ENCODE results near the gene HOXD1. TPM values are rescaled to one million over a fixed set of nuclear protein-coding genes. Genes with fewer than 3 reads are reported as not detected.

HOXD1 gene
- total RNA-seq, 2 experiments from 2014 or later: not detected

DNA sequence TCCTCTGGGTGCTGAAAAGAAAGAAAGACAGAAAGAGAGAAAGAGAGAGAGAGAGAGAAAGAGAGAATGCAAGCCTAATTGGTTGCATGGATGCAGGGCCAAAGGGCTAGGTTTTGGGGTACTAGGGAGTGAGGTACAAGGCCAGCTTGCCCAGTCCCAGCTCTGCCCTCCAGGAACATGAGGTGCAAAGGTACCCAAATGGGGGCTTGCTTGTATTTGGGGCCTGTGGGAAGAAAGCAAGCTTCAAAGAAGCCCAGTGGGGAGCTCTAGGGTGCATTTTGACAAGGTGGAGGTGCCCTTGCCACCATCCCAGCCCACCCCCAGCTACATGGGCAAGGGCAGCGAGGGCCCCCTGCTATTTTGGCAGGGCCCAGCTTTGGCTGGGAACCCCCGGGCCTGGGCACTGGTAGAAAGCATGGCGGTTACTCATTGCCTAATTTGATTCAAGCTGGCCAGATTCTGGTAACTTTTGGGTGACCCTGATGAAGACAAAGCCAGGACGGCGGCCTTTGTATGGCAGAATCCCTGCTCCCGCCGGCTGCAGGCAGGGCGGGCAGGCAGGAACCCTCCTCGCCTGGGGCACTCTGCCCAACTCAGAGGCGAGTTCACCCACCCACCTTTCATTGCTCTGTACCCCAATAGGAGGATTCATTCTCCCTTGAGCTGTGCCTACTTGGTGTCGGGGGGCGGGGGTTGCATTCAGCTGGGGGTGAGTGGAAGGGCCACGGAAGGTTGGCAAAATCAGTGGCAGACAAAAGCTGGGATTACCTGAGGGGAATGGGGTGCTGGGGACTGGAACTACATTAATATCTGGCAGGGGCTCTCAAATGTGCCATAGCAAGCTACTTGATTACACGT lies 37.7 kb upstream of the HOXD1 start:
- Mint-ChIP-seq H3K4me3 (no peak overlapping the region), H3K27ac (no peak overlapping the region), H3K27me3 (peaks cover 83% of the 10 kb centered on the region), H3K36me3 (ENCODE audit: low read depth) (no peaks in the 10 kb centered on the region), H3K4me1 (ENCODE audit: low read depth) (peaks cover 7% of the 10 kb centered on the region), H3K9me3 (no peaks in the 10 kb centered on the region)
- DNase-seq (no peak), ATAC-seq (no peak)
- intact Hi-C loops (cut with micrococcal nuclease): no loop called here
- ChIA-PET POLR2A (interaction anchor here (0.7 kb wide), 1 partner anchor 77 kb away, joined by 3 read pairs; no protein-coding TSS in a partner anchor), CTCF (interaction anchor here (0.8 to 2.7 kb wide), 5 partner anchors 10 to 402 kb away, joined by 3 to 17 read pairs (median 4); no protein-coding TSS in a partner anchor)
- TF ChIP-seq, protein P1, sequence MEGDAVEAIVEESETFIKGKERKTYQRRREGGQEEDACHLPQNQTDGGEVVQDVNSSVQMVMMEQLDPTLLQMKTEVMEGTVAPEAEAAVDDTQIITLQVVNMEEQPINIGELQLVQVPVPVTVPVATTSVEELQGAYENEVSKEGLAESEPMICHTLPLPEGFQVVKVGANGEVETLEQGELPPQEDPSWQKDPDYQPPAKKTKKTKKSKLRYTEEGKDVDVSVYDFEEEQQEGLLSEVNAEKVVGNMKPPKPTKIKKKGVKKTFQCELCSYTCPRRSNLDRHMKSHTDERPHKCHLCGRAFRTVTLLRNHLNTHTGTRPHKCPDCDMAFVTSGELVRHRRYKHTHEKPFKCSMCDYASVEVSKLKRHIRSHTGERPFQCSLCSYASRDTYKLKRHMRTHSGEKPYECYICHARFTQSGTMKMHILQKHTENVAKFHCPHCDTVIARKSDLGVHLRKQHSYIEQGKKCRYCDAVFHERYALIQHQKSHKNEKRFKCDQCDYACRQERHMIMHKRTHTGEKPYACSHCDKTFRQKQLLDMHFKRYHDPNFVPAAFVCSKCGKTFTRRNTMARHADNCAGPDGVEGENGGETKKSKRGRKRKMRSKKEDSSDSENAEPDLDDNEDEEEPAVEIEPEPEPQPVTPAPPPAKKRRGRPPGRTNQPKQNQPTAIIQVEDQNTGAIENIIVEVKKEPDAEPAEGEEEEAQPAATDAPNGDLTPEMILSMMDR (IDR thresholded peaks at IDR 0.05): no peak

DNA sequence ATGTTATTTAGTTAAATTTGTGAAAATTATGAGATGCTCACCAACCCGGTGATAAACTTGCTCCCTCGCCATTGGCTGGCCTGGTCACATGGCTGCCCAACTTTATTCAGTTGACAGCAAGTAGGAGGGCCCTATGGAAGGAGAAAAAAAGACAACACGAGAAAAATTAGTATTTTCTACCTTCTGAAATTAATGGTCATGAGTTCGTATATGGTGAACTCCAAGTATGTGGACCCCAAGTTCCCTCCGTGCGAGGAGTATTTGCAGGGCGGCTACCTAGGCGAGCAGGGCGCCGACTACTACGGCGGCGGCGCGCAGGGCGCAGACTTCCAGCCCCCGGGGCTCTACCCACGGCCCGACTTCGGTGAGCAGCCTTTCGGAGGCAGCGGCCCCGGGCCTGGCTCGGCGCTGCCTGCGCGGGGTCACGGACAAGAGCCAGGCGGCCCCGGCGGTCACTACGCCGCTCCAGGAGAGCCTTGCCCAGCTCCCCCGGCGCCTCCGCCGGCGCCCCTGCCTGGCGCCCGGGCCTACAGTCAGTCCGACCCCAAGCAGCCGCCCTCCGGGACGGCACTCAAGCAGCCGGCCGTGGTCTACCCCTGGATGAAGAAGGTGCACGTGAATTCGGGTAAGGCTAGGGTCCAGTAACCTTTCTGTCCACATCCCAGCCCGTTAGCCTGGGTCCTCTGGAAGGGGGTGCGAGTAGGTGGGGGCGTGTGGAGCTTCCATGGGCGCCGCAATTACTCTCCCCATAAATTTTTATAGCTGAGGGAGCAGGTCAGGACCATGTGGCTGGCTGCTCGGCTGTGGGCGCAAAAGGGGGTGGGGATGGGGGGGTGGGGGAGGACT lies 36.8 kb upstream of the HOXD1 start, which contains the start of gene HOXD4:
TSS of gene HOXD4 (plus strand) at position 109 of the 846 bp plus-strand sequence. CDS start at position 193, 84 bp downstream.
- intact Hi-C loops (cut with micrococcal nuclease): no loop called here
- ChIA-PET POLR2A (interaction anchor here (1.0 kb wide), 1 partner anchor 10 kb away, joined by 3 read pairs; no protein-coding TSS in a partner anchor), CTCF (interaction anchor here (0.8 to 2.7 kb wide), 5 partner anchors 11 to 401 kb away, joined by 3 to 17 read pairs (median 4); no protein-coding TSS in a partner anchor)
- DNase-seq (no peak), ATAC-seq (no peak)
- peaks cover 7% of the 10 kb centered on the region for H3K4me1 Mint-ChIP-seq (ENCODE audit: low read depth)
- no peaks in the 10 kb centered on the region for H3K36me3 Mint-ChIP-seq (ENCODE audit: low read depth)
- H3K9me3 Mint-ChIP-seq: no peaks in the 10 kb centered on the region
- no peak within 1 kb of the TSS for H3K27ac Mint-ChIP-seq
- peaks cover 82% of the 10 kb centered on the region for H3K27me3 Mint-ChIP-seq
- H3K4me3 Mint-ChIP-seq: no peak within 1 kb of the TSS
- TF ChIP-seq, protein P1 (IDR thresholded peaks at IDR 0.05): no peak

DNA sequence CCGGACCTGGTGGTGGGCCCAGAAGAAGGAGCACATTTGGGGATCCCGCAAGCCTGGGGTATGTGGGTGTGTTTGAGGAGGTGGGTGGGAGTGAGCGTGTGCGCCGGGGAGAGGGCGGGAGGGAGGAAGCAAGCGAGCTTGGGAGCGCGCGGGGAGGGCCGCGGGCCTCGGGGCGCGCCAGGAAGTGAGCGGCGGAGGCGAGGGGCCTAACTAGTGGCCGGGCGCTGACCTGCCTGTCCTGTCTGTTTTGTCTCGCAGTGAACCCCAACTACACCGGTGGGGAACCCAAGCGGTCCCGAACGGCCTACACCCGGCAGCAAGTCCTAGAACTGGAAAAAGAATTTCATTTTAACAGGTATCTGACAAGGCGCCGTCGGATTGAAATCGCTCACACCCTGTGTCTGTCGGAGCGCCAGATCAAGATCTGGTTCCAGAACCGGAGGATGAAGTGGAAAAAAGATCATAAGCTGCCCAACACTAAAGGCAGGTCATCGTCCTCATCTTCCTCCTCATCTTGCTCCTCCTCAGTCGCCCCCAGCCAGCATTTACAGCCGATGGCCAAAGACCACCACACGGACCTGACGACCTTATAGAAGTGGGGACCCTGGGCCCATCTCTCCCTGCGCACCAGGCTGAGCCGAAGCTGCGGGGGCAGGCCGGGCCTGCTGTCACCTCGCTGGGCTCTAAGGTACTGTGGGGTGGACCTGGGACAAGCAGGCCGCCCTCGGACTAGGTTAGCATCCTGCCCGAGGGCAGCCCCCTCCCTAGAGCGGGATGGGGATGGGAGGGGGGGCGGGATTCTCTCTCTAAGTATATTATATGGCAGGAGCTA lies 35.9 kb upstream of the HOXD1 start:
- intact Hi-C loops (cut with micrococcal nuclease): no loop called here
- ChIA-PET CTCF (interaction anchor here (0.9 to 2.7 kb wide), 4 partner anchors 12 to 499 kb away, joined by 3 to 17 read pairs (median 6); no protein-coding TSS in a partner anchor), POLR2A (interaction anchor here (1.0 kb wide), 1 partner anchor 9 kb away, joined by 3 read pairs; no protein-coding TSS in a partner anchor)
- ATAC-seq (no peak), DNase-seq (no peak)
- Mint-ChIP-seq H3K9me3 (no peaks in the 10 kb centered on the region), H3K4me1 (ENCODE audit: low read depth) (peaks cover 10% of the 10 kb centered on the region), H3K36me3 (ENCODE audit: low read depth) (no peaks in the 10 kb centered on the region), H3K27ac (no peak overlapping the region), H3K27me3 (peaks cover 78% of the 10 kb centered on the region), H3K4me3 (no peak overlapping the region)
- TF ChIP-seq, protein P1 (IDR thresholded peaks at IDR 0.05): no peak

DNA sequence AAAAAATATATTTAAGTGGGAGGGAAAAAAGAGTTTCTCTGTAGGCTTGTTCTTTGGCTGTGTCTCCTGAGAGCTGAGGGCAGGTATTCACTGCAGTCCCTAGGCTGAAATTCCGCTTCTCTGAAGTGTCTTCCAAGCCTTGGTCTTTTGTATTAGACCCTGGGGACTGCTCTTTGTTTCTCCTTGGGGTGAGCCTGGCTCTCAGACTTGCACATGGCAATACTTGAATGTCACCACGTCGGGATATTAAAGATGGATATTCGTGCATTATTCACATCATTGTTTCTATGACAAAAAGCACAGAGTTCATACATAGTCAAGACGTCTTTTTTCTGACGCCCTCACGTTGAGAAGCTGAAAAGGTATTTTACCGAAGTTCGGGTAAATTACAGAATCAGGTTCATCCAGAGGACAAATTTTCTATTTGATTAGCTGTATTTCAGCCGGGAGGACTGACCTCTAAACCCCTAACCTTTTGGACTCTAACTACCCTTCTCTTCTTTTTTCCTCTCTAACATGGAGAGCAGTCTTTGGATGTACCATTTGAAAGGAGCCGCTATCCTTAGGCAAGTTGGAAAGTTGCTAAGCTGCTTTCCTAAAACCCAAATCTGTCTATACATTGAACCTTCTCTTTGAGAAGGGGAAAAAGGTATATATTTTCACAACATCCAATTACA lies 33.8 kb upstream of the HOXD1 start:
- Mint-ChIP-seq H3K27ac (no peak overlapping the region), H3K9me3 (no peaks in the 10 kb centered on the region), H3K4me1 (ENCODE audit: low read depth) (peaks cover 15% of the 10 kb centered on the region), H3K27me3 (peaks cover 72% of the 10 kb centered on the region), H3K36me3 (ENCODE audit: low read depth) (no peaks in the 10 kb centered on the region), H3K4me3 (no peak overlapping the region)
- POLR2A ChIA-PET: no interaction called here
- ATAC-seq (no peak), DNase-seq (no peak)
- TF ChIP-seq, protein P1 (IDR thresholded peaks at IDR 0.05): no peak
- CTCF ChIA-PET: interaction anchor here (1.0 to 2.3 kb wide), 5 partner anchors 16 to 400 kb away, joined by 3 to 7 read pairs (median 4); no protein-coding TSS in a partner anchor
- intact Hi-C loops (cut with micrococcal nuclease): no loop called here

All from activated CD8-positive, alpha-beta T cell treated with anti-CD3 and anti-CD28 coated beads for 36 hours (primary cell).